Measurements from ENCODE around the gene FGF12. TPM values are rescaled to one million over a fixed set of nuclear protein-coding genes. Genes with fewer than 3 reads are reported as not detected.
A peak's percentile ranks its signal among the peaks of the same experiment; 100 is the strongest.

The FGF12 gene
- total RNA-seq, 1 donor from 2014 or later, result 9.8 TPM

DNA sequence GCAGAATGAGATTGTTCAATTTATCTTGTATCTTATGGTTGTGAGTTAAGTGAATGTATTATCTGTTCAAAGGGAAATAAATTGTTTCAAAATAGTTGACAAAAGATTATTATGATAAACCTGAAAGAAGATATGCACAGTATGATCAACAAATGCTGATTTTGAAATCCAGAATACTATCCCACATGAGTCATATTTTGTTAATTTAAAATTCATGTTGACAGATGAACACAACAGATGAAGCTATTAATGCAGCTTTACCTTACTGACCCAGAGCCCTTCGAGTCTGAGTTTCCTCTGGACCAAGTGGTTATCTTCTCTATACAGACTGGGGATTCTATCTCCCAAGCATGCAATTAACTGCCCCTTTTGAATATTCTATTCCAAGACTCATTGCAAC lies 482.8 kb downstream of the FGF12 start:
- H3K4me1 Mint-ChIP-seq (ENCODE audit: unreplicated experiment), result no peaks in the 10 kb centered on the region
- no peak for DNase-seq (ENCODE audit: extremely low spot score, unreplicated experiment)
- H3K4me3 Mint-ChIP-seq, result no peak overlapping the region
- no peaks in the 10 kb centered on the region for H3K27me3 Mint-ChIP-seq
- H3K36me3 Mint-ChIP-seq, result no peaks in the 10 kb centered on the region
- TF ChIP-seq, protein P1, sequence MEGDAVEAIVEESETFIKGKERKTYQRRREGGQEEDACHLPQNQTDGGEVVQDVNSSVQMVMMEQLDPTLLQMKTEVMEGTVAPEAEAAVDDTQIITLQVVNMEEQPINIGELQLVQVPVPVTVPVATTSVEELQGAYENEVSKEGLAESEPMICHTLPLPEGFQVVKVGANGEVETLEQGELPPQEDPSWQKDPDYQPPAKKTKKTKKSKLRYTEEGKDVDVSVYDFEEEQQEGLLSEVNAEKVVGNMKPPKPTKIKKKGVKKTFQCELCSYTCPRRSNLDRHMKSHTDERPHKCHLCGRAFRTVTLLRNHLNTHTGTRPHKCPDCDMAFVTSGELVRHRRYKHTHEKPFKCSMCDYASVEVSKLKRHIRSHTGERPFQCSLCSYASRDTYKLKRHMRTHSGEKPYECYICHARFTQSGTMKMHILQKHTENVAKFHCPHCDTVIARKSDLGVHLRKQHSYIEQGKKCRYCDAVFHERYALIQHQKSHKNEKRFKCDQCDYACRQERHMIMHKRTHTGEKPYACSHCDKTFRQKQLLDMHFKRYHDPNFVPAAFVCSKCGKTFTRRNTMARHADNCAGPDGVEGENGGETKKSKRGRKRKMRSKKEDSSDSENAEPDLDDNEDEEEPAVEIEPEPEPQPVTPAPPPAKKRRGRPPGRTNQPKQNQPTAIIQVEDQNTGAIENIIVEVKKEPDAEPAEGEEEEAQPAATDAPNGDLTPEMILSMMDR (conservative IDR thresholded peaks at IDR 0.05), result no peak
- H3K9me3 Mint-ChIP-seq, result no peaks in the 10 kb centered on the region
- H3K27ac Mint-ChIP-seq, result no peak overlapping the region

- no peaks in the 10 kb centered on the region for H3K9me3 Mint-ChIP-seq
- H3K27ac Mint-ChIP-seq, result no peak overlapping the region
- DNase-seq (ENCODE audit: extremely low spot score, unreplicated experiment), result no peak
- H3K4me3 Mint-ChIP-seq, result no peak overlapping the region
- H3K36me3 Mint-ChIP-seq, result no peaks in the 10 kb centered on the region
- TF ChIP-seq, protein P1 (conservative IDR thresholded peaks at IDR 0.05), result no peak
- H3K27me3 Mint-ChIP-seq, result no peaks in the 10 kb centered on the region
- H3K4me1 Mint-ChIP-seq (ENCODE audit: unreplicated experiment), result no peaks in the 10 kb centered on the region
Observed at GRCh38 chr3:192239956-192240355, 487.4 kb downstream of the FGF12 start.

- no peak for DNase-seq (ENCODE audit: extremely low spot score, unreplicated experiment)
- H3K27me3 Mint-ChIP-seq, result no peaks in the 10 kb centered on the region
- H3K4me3 Mint-ChIP-seq, result no peak overlapping the region
- no peaks in the 10 kb centered on the region for H3K4me1 Mint-ChIP-seq (ENCODE audit: unreplicated experiment)
- TF ChIP-seq, protein P1 (conservative IDR thresholded peaks at IDR 0.05), result peak; percentile 35
- H3K27ac Mint-ChIP-seq, result no peak overlapping the region
- H3K9me3 Mint-ChIP-seq, result no peaks in the 10 kb centered on the region
- H3K36me3 Mint-ChIP-seq, result no peaks in the 10 kb centered on the region
Observed at GRCh38 chr3:192237992-192238608, 489.2 kb downstream of the FGF12 start.

GRCh38 chr3:192229866-192230265 lies 497.5 kb downstream of the FGF12 start:
- Mint-ChIP-seq H3K9me3 (no peaks in the 10 kb centered on the region), H3K4me1 (ENCODE audit: unreplicated experiment) (no peaks in the 10 kb centered on the region), H3K36me3 (no peaks in the 10 kb centered on the region), H3K27me3 (peaks cover 3% of the 10 kb centered on the region), H3K27ac (no peak overlapping the region), H3K4me3 (no peak overlapping the region)
- no peak for DNase-seq (ENCODE audit: extremely low spot score, unreplicated experiment)
- TF ChIP-seq, protein P1 (conservative IDR thresholded peaks at IDR 0.05), result no peak

GRCh38 chr3:192224634-192225155 lies 502.6 kb downstream of the FGF12 start:
- no peaks in the 10 kb centered on the region for H3K9me3 Mint-ChIP-seq
- H3K4me3 Mint-ChIP-seq, result no peak overlapping the region
- TF ChIP-seq, protein P1 (conservative IDR thresholded peaks at IDR 0.05), result no peak
- no peaks in the 10 kb centered on the region for H3K4me1 Mint-ChIP-seq (ENCODE audit: unreplicated experiment)
- no peaks in the 10 kb centered on the region for H3K36me3 Mint-ChIP-seq
- DNase-seq (ENCODE audit: extremely low spot score, unreplicated experiment), result no peak
- no peak overlapping the region for H3K27ac Mint-ChIP-seq
- H3K27me3 Mint-ChIP-seq, result peaks cover 6% of the 10 kb centered on the region

Data from type B pancreatic cell (in vitro differentiated cells).